DMS153 (cell line): Measurements from ENCODE around the gene ATP6V0B.
A peak's percentile ranks its signal among the peaks of the same experiment; 100 is the strongest.

Experiments
- DNase-seq: peaks from one replicate; lab custom pipeline; 2025; lab: John Stamatoyannopoulos, UW

The ATP6V0B gene

DNA sequence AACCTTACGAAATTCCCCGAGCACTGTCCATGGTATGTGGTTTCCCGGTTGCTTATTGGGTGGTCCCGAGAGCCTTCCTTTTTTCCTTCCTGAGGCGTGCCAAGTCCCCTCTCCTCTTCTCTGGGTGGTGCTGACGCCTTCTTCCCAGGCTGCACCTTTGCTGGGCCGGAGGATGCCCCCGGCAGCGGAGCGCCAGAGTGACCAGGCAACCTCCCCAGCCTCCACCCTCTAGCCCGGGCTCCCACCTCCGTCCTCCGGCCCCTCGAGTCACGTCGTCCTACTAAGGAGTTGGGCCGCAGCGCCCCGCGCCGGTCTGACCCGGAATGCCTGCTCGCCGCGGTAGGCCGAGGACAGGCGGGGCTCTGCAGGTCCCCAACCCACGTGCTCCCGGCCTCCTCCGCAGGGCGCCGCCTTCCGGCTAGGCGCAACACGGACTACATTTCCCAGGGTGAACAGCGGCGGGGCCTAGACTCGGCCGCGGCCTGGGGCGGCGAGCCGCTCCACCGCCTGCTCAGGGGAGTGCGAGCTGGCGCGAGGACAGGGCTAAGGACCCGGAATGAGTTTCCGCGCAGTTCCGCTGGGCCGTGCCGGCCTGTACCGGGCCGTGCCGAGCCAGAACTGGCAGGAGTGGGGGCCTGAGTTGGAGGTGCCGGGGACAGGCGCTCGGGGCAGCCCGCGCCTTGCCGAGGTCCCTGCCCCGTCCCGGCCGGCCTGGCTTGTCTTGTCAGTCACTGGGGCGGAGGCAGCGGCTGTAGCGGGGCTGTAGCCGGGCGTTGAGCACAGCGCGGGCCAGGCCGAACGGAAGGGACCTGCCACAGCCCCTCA is 28.3 kb upstream of the ATP6V0B start, which contains the start of gene IPO13:
Gene IPO13 (plus strand): TSS at position 715 of the 825 bp plus-strand sequence. CDS start 651 bp downstream, outside the sequence.
- DNase-seq = peak; percentile 96

DNA sequence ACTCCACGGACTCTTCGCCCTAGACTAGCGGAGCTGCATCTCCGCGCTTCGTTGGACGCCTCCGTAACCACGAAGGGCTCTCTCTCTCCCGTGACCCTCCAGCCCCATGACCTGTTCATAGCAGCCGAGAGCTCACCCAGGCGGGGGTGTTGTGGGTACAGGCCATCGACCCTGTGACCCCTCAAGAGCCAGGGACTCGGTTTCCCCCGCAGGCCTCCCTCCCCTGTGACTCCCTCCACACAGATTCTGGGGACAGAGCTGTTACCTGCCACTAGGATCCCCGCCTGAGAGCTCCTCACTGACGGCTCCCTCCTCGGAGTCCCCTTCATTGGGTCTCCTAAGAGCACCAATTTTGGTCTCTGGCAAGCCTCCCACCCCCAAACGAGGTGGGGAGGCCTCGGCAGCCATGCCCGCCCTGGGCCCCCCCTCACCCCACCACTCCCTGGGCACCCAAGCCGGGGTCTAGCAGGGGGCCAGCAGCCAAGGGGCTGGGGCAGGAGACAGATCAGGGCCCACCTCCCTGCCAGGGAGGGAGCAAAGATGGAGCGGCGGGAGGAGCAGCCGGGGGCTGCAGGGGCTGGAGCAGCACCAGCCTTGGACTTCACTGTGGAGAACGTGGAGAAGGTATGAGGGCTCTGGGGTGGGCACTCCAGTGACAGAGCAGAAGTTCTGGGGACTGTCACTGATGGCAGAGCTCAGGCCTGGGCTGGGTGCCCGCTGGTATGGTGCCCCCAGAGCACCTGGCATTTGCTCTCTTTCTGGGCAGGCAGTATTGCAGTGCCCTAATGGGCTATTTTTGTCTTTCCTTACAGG is 27.5 kb upstream of the ATP6V0B start:
- DNase-seq = no peak

GRCh38 chr1:43947874-43948437 is 26.8 kb upstream of the ATP6V0B start:
- DNase-seq = no peak

- no peak for DNase-seq
Measured at GRCh38 chr1:43949678-43950077, 25.1 kb upstream of the ATP6V0B start.

DNA sequence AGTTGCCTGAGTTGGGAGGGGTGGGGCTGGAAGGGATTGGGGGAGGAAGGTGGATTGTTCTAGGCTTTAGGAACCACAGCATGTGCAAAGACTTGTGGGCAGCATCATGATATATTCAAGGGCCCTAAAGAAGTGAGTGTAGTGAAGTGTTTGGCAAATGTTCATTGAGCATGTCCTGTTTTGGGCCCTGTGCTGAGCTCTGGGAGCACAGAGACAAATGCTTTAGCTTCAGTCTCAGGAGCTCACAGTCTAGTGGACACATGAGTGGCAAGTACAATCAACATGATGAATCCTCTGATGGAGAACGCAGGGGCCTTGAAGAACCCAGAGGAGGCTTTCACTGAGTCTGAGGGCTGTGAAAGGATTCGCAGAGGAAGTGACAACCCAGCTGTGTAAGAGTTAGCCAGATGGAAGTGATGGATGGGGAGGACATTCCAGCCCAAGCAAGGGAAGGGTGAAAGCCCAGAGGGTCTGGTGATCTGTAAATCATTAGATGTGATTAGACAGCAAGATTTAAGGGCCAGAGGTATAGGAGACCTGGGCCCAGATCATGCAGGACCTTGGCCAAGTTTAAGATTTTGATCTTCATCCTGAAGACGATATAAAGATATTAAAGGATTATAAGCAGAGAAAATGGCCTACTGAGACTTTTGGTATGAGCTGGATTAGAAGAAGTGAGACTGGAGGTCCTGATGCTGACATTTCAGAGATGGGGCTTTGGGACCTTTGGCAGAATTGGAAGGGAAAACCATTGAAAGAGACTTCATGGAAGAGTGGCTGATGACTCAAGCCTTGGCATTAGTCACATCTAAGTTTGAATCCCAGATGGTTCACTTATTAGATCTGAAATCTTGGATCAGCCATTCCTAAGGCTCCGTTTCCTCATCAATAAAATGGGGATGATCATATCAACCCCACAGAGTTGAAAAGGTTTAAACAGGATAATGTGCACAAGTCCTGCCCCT is 23.5 kb upstream of the ATP6V0B start:
- no peak for DNase-seq

- DNase-seq = no peak
Measured at GRCh38 chr1:43952731-43953346, 21.9 kb upstream of the ATP6V0B start.

DNA sequence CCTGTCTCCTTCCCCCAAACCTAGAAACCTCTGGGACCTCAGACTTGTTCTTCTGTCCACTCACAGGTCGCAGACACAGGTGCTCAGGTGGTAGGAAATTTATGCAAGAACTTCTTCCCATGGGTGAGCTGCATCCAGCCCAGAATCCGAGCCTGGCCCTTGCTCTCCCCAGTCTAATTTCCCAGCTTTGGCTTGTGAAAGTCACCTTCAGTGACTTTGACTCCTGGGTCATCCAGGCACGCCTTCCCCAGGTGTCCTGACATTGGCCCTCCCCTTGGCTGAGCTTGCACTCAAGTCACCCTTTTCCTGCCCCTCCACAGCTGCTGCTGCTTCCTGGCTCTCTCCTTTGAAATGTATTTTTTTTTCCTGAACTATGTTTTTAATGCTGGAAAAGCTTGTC is 21.4 kb upstream of the ATP6V0B start:
- no peak for DNase-seq

DNA sequence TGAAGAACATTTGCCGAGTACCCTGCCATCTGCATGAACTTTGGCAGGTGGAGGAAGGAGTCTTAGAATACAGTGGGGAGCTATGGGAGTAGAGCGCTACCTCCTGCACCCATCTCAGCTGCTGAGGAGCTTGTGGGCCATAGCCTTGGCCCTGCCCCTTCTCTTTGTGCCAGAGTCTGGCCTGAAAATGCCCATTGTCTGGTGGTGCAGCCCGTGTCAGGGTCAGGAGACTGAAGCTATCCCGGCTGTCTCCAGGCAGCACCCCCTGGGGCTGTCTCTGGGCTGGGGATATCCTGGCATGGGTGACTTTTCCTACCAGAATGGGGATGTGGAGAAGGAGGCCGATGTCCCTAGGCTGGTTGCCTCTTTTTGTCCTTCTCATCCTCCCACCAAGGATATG is 20.7 kb upstream of the ATP6V0B start:
- no peak for DNase-seq

- DNase-seq = no peak
Measured at GRCh38 chr1:43956234-43956633, 18.5 kb upstream of the ATP6V0B start.

DNA sequence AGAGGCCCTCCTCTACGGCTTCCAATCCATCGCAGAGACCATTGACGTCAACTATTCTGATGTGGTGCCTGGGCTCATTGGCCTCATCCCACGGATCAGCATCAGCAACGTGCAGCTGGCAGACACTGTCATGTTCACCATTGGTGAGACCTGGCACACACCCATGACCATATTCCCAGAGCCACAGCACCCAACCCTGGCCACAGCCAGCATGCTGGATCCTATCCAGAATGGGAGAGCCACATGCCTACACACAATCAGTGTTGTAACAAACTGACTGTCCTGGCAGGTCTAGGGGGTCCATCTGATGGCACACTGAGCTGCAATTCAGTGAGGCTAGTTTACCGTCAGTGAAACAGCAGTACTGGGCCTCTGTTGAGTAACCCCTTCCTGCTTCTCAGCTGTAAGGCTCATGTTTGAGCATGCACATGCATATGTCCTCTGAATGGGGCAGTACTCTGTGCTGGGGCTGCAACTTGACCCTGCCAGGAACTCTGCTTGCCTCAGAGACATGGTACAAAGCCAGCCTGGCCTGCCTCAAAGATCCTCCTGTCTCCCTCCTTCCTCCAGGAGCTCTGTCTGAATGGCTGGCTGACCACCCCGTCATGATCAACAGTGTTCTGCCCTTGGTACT is 17.2 kb upstream of the ATP6V0B start:
- no peak for DNase-seq

DNA sequence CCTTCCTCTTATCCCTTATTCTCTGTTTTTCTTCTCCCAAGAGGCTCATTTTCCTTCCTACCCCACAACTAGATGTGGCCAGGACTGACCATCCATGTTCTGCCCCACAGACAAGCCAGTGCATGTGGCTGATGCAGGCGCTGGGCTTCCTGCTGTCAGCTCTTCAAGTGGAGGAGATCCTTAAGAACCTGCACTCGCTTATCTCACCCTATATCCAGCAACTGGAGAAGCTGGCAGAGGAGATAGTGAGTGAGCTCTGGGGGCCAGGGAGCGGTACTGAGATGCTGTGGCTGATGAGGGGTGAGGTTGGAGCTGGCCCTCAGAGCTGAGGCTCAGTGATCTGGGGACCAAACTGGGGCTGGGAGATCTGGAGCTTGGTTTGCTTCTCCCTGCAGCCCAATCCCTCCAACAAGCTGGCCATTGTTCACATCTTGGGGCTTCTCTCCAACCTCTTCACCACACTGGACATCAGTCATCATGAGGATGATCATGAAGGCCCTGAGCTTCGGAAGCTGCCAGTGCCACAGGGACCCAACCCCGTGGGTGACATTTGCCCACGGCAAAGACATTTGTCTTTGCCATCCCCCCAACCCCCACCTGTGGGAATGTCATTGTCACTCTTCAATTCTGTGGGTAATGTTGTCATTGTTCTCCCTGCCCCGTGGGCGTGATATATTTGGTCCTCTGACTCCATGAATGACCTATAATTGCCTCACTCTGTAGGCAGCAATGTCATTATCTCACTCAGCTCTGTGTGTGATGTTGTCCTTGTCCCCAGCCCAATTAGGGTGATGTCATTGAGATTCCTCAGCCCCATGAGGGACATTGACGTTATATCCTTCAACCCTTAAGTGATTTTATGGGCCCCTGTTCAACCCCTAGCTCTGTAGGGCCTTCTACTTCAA is 16.2 kb upstream of the ATP6V0B start:
- DNase-seq = no peak

GRCh38 chr1:43960798-43961197 is 14.0 kb upstream of the ATP6V0B start:
- DNase-seq = no peak

DNA sequence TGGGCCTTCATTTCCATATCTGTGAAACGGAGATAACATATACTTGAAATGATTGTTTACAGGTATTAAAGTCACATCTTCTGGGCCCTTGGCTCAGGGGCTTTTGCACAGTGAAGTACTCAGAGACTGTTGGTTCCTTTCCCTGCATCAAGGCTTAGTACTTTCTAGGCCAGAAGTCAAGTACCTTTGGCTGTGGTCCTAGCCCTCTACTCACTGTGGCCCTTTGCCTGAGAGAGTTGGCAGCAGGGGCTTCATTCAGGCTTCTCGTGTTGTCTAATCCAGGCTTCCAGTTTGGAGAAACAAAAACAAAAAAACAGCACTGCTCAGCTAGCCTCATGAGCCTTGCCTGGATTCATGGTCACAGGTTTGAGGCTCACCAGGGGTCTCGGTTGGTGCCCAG is 13.1 kb upstream of the ATP6V0B start:
- no peak for DNase-seq

GRCh38 chr1:43962324-43962723 is 12.4 kb upstream of the ATP6V0B start:
- DNase-seq = no peak

DNA sequence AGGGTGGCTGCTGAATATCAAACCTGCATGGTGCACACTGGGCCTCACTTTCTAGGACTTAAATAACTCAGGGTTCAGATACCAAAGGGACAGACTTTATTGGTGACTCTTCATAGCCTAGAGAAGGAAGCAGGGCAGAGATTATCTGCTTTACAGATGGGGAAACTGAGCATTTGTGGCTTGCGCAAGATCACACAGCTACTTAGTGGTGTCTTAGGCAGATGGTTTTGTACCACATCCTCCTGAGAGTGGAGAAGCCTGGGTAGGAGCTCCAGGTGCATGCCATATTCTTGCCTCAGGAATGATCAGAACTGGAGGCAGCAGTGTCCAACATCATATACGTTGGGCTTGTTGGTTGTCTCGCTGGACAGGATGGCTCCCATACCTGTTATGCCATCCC is 11.8 kb upstream of the ATP6V0B start:
- no peak for DNase-seq

GRCh38 chr1:43963890-43964289 is 10.9 kb upstream of the ATP6V0B start:
- DNase-seq = no peak

DNA sequence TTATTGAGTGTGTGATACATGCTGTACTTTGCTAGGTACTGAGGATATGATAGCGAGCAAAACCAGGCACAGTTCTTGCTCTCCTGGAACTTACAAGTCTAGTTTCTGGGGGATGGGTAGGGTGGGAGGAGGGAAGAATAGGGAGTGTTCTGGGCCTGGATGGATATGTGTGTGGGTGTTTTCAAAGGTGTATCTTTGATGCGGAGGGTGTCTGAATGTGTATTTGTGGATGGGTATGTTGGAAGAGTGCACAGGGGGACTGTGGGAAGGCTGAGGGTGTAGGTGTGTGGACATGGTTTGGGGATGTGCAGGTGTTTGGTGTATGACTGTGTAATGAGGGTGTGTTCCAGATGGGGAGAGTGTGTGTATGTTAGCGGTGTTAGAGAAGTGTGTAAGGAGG is 9.4 kb upstream of the ATP6V0B start:
- DNase-seq = no peak

DNA sequence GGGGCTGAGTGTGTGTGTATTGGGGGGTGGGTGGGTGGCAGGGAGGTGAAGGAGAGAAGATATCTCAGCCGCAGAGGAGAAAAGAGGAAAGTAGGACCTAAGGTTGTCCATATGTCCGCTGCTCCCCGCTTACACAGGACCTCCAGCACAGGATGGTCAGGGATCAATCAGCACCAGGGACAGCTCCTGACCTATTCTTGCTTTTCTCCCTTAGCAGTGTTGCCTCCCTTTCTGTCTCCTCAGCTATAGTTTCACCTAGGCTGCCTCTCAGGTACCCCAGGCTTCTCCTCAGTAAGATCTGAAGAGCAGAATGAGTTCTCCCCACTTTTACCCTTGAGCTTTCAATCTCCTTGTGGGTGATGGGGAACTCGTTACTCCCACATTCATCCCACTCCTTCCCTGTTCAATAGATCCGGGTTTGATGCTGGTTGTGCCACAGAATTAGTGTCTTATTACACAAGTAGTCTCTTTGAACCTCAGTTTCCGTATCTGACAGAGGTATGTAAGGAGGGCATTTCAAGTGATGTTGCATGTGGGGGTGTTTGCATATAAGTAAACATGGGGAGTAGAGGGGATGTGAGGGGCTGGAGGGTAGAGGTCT is 6.3 kb upstream of the ATP6V0B start:
- DNase-seq = no peak

DNA sequence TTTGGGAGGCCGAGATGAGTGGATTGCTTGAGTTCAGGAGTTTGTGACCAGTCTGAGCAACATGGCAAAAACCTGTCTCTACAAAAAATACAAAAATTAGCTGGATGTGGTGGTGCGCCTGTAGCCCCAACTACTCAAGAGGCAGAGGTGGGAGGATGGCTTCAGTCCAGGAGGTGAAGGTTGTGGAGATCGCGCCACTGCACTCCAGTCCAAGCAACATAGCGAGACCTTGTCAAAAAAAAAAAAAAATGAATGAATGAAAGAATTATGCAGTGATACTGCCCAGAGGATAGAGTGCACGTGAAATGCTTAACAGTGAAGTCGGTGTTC is 5.4 kb upstream of the ATP6V0B start:
- DNase-seq = no peak
